GM18858 (cell line): ENCODE measurements around the gene NXNL1.
"Not testable (repeated sequence)": the region's sequence is repeated elsewhere in the genome, so short reads cannot be mapped to it uniquely, and the experiment has no call there.

Experiments
- ATAC-seq: cut with Tn5 transposase; IDR thresholded peaks from one replicate; pipeline ENCODE4 v1.9.1; 2021; ENCODE audit not compliant: unreplicated experiment

Gene NXNL1

DNA sequence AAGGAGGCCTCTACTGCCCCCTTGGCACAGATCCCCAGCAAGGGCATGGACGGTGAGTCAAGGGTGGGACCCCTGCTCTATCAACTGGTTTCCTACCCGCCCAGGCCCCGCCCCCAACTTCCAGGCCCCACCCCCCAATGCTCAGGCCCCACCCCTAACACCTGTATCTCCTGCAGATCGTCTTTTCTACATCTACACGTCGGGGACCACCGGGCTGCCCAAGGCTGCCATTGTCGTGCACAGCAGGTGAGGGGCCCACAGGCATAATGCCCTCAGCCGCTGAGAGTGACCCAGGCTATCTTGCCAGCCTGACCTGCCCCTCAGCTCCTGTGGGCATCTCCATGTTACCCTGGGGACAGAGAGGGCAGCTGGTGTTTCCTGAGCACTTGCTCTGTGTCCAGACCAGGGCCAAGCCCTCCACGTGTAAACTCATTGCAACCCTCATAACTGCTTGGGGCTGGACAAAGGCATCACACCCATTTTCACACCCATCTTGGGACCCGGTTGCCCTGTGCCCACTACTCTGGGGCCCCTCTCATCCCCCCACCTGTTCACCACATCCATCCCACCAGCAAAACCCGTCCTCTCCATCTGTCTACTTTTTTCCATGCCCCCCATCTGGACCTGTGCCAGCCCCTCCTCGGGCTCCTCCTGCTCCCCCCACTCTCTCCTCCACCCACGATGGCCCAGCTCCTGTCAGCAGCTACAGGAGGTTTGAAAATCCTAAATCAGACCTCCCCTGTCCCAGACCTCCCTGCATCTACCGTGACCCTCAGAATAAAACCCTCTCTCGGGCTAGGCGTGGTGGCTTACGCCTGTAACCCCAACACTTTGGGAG lies 26.8 kb upstream of the NXNL1 start:
- ATAC-seq, result no peak

GRCh38 chr19:17486545-17487240 lies 26.0 kb upstream of the NXNL1 start:
- no peak for ATAC-seq

DNA sequence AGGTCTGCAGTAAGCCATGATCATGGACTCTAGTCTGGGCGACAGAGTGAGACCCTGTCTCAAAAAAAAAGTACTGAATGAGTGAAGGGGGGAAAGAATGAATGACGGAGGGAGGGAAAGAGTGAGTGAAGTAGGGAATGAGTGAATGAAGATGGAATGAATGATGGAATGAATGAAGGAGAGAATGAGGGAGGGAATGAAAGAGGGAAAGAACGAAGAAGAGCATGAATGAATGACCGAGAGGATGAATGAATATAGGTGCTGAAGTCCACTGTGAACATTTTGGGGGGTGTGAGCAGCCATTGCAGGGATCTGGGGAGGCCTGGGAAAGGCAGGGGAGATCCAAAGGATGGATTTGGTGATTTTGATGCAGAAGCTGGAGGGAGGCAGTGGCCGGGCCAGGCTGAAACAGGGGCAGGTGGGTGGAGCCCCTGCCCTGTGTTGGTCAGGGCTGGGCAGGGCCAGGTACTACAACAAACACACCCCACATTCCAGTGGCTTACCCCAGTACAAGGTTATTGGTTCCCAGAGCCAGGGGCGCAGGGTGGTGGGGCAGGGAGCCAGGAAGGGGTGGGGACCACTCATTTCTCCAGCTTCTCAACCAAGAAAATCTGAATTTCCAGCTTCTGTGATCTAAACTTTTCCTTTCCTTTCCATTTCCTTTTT lies 23.9 kb upstream of the NXNL1 start:
- no peak for ATAC-seq

GRCh38 chr19:17483605-17484002 lies 22.9 kb upstream of the NXNL1 start:
- no peak for ATAC-seq

DNA sequence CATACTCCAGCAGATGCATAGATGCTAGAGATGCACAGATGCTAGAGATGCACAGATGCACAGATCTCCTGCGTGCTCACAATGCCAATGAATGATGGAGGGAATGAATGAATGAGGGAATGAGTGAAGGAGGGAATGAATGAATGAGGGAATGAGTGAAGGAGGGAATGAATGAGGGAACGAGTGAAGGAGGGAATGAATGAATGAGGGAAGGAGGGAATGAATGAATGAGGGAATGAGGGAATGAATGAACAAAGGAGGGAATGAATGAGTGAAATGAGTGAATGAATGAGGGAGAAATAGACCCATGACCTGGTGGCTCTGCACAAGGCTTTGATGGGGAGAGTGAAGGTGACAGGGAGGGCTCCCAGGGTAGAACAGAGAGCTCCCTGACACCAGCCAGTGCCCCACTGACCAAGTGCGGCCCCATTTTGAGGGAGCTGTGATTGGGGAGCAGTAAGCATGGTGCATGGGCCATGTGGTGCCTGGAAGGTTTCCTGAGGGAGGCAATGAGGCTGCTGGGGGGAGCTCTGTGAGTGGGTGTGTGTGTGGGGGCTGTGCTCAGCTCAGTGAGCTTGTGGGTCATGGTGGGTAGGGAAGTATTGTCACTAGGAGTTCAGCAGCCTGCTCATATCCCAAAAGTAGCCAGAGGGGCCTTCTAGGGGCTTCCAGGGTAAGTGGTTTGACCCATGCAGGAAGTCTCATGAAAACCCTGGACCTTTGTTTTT lies 22.3 kb upstream of the NXNL1 start:
- ATAC-seq, result no peak

DNA sequence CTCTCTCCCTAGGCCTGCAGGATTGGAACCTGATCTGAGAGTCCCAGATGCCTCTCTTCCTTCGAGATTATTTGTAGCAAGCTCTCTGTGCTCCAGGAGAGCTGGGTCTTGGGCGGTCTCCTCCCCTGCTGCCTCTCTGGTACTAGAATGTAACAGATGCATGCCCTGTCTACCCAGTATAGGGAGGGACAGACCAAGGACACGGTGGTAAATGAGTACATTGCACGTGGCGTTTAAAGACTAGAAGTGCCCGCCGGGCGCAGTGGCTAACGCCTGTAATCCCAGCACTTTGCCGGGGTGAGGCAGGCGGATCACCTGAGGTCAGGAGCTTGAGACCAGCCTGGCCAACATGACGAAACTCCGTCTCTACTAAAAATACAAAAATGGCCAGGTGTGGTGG lies 21.3 kb upstream of the NXNL1 start:
- ATAC-seq, result no peak

DNA sequence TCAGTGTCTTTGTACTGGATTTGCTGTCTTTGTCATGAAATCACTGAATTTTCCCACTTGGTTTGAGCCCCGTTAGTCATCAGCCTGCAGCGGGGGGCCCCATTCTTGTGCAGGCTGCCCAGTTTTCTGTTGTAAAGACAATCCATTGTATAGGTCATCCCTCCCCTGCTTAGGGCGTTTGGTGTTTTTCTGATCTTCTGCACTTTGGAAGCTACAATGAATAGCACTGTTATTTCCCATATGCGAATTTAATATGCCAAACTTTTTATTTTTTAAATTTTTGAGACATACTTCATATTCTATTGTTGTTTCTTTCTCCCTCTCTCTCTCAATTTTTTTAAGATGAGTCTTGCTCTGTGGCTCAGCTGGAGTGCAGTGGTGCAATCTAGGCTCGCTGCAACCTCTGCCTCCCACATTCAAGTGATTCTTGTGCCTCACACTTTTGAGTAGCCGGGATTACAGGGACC lies 18.6 kb upstream of the NXNL1 start:
- ATAC-seq, result no peak

- no peak for ATAC-seq
Observed at GRCh38 chr19:17475541-17476115, 14.9 kb upstream of the NXNL1 start.

- not testable (repeated sequence) for ATAC-seq
Observed at GRCh38 chr19:17475011-17475540, 14.3 kb upstream of the NXNL1 start.

DNA sequence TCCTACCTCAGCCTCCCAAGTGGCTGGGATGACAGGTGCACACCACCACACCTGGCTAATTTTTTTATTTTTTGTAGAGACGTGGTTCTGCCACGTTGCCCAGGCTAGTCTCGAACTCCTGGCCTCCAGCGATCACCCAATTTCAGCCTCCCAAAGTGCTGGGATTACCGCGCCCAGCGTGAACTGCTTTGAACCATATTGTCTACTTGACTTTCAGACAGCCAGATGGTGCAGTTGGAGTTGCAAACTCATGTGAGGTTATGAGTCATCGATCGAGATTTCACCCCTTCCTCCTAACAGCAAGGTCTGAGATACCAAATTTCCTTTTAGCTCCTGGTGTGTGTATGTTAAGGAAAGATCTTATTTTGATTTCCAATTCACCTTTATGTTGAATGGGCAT lies 12.3 kb upstream of the NXNL1 start:
- ATAC-seq, result no peak

DNA sequence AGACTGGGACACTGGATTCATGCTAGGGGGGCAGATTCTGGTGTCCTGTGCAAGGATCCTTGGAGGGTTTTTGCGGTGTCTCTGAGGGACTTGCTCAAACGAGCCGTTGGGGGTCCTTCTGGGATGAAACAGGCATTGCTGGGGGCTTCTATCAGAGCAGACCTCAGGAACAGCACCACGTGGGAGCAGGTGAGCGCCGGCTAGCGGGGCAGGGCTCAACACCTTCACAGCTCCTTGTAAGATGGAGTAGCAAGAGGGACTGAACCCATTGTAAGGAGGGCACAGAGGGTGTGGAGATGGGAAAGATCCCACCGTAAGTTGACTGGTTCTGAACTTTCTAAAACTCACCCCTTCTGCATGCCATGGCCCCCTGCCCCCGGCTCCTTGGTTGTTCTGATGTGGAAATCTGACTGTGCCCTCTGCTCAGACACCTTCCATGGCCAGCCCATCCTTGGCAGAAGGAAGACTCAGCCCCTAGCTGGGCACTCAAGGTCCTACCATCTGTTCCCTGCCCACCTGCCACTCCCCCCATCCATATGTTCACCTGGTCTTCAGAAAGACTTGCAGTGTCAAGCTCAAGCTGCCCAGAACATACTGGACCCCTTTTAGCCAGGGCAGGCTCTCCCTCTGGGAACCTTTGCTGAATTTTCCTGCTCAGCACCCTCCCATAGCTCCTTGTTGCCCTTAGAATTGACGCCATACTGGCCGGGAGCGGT lies 10.8 kb upstream of the NXNL1 start:
- no peak for ATAC-seq

DNA sequence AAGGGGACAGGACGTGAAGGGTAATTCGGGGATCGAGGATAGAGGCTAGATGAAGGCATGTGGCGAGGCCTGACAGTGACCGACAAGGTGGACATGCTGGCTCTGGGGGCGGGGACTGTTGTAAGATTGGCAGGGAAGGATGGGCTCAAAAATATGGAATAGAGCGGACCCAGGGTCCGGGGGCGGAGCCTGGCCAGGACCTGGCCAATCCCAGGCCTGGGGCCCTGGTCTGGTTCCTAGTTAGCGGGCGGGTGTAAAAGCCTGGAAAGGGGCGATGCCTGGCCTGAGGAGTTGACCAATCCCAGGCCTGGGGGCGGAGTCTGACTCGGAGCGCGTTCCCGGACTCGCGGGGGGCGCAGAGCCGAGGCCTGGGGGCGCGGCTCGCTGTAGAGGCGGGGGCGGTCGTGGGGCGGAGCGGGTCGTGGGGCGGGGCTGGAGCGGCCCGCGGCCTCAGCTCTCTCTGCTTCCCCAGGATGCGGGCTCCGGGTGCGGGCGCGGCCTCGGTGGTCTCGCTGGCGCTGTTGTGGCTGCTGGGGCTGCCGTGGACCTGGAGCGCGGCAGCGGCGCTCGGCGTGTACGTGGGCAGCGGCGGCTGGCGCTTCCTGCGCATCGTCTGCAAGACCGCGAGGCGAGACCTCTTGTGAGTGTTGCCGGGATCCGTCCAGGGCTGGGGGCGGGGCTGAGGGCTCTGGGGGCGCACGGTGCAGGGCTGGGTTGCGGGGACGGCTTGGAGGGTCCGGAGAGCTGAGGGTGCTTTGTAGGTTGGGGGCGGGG lies 9.5 kb upstream of the NXNL1 start, which contains the start of gene SLC27A1:
TSS of gene SLC27A1 (plus strand) at position 457 of the 774 bp plus-strand sequence. CDS start at position 474, 17 bp downstream.
- ATAC-seq, result peak; percentile 65

DNA sequence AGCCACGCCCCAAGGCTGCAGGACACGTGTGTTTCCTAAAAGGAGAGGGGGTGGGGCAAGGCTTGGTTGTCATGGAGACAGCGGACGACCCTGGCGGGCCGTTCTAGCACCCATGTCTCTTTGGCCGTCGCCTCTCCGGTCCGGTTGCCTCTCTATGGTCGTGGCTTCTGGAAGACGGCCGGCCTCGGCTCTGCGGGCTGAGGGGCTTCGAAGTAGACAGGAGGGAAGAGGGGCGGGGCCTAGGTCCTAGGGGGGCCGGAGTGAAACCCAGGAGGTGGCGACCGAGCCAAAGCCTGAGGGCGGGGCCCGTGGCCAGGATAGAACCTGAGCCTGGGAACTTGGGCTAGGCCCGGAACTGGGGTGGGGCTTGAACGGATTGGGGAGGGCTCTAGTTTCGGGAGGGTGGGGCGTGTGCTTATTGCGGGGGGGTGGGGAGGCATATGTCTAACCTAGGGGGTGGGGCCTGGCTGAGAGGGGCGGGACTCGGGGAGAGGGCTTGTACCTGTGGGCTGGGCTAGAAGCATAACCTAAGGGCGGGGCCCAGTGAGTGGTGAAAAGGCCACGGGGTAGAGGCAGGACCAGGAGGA lies 8.8 kb upstream of the NXNL1 start:
- peak; percentile 12 for ATAC-seq

GRCh38 chr19:17469092-17469480 lies 8.4 kb upstream of the NXNL1 start:
- ATAC-seq, result no peak

DNA sequence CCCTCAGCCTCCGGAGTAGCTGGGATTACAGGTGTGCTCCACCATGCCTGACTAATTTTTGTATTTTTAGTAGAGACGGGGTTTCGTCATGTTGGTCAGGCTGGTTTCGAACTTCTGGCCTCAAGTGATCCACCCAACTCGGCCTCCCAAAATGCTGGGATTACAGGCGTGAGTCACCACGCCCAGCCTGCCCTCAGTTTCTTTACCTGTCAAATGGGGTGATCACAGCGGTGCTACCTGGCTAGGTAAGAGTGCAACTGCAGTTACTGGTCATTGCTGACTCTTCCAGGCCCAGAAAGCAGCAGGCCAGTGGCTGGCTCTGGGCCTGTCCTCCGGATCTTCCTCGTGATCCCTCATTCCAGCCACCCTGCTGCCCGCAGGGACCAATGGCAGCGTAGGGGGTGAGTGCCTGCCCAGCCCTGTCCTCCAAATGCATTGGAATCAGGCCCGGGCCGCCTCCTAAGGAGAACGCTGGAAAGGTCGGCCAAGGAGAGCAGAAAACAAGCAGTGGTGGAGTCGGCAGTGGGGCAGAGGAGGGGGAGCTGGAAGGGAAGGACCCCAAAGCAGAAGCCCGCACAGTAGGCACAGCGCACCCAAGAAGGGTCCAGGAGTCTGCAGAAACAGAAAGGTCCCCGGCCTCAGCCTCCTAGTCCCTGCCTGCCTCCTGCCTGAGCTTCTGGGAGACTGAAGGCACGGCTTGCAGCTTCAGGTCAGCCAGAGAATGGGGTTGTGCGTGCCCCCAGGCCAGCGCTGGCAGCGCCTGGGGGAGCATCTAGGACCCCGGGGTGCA lies 7.8 kb upstream of the NXNL1 start:
- ATAC-seq, result no peak

DNA sequence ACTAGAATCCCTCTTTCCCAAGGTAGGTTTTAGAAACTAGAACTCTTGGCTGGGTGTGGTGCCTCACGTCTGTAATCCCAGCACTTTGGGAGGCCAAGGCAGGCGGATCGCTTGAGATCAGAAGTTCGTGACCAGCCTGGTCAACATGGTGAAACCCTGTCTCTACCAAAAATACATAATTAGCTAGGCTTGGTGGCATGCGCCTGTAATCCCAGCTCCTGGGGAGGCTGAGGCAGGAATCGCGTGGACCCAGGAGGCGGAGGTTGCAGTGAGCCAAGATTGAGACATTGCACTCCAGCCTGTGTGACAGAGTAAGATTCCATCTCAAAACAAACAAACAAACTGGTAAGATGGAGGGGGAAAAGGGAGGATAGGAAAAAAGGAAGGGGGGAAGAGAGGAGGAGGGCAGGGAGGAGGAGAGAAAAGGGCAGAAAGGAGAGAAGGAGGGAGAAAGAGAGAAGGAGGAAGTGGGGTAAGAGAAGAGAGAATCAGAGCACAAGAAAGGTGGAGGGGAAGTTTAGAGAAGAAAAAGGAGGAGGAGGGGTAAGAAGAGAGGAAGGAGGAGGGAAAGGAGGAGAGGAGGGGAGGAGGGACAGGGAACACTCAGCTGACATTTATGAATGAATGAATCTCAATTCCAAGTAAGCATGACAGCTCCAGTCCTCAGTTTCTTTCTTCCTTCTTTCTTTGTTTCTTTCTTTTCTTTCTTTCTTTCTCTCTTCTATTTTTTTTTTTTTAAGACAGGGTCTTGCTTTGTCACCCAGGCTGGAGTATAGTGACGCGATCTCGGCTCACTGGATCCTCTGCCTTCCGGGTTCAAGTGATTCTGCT lies 7.0 kb upstream of the NXNL1 start:
- no peak for ATAC-seq

GRCh38 chr19:17466487-17466850 lies 5.7 kb upstream of the NXNL1 start:
- ATAC-seq, result no peak
